ENCODE measurements around the gene LRP8.

DNA sequence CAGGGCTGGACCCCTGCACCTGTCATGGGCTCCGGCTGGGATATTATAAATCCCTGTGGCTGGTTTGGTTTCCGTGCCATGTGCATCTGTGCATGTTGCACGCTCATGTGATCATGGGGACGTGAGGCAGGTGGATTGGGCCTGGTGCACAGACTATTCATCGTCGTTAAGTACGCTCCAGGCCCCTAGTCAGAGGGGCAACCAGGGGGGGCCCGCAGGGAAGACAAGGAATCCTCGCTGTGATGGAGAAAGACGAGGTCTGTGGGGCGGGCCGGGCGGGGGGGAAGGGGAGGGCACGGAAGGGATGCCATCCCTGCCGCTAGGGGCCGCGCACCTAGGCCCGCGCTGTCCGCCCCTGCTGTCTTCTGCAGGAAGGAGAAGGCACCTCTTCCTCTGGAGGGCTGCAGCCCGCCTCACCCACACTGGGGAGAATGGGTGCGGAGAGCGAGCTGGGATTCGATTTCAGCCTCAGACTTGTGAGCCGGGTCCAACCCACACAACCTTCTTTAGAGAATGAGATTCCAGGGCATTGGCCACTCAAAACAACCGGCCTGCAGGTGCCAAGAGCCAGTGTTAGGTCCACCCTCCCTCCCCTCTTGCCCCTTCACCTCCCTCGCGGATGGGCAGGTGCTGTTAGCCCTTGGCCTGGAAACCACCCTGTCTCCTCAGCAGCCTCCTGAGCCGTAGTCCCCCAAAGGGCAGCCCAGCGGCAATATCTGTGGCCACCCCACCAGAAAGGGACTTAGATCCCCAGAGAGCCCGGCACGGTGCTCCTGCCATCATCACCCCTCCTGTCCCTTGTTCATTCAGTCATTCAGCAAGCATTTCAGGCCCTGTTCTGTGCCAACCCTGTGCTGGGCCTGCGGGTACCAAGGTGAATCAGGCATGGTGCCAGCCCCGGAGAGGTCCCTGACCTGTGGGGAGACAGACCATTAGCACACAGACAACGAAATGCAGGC is 950 bp upstream of the LRP8 start:
- TF ChIP-seq, protein P1, sequence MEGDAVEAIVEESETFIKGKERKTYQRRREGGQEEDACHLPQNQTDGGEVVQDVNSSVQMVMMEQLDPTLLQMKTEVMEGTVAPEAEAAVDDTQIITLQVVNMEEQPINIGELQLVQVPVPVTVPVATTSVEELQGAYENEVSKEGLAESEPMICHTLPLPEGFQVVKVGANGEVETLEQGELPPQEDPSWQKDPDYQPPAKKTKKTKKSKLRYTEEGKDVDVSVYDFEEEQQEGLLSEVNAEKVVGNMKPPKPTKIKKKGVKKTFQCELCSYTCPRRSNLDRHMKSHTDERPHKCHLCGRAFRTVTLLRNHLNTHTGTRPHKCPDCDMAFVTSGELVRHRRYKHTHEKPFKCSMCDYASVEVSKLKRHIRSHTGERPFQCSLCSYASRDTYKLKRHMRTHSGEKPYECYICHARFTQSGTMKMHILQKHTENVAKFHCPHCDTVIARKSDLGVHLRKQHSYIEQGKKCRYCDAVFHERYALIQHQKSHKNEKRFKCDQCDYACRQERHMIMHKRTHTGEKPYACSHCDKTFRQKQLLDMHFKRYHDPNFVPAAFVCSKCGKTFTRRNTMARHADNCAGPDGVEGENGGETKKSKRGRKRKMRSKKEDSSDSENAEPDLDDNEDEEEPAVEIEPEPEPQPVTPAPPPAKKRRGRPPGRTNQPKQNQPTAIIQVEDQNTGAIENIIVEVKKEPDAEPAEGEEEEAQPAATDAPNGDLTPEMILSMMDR (IDR thresholded peaks at IDR 0.05 in 4 of 5, conservative IDR thresholded peaks at IDR 0.05 in 1 of 5) = no peak
- TF ChIP-seq POLR2A (IDR thresholded peaks at IDR 0.05) = no peak
